Fibroblast of the aortic adventitia (primary cell): ENCODE data around the gene LAMA1. TPM values are rescaled to one million over a fixed set of nuclear protein-coding genes. Genes with fewer than 3 reads are reported as not detected.

Experiments
- DNase-seq: peaks from one replicate; pipeline ENCODE4 v3.0.0-alpha.2; 2010; ENCODE audit warnings: low read depth
- H3K4me3 ChIP-seq: 2 replicates; pipeline ENCODE4 v1.5.1; 2011; ENCODE audit warnings: low read depth, mild to moderate bottlenecking, control low read depth, low read length, moderate library complexity
- CTCF ChIP-seq: IDR thresholded peaks from 2 replicates; pipeline ENCODE4 v1.5.1; 2011; ENCODE audit warnings: mild to moderate bottlenecking, low read length, control low read depth, inconsistent platforms; ENCODE audit not compliant: insufficient read depth
- total RNA-seq: library from RNA; depleted of rRNA; stranded (reverse); fragments of >200 nt; gene quantifications from 2 replicates; pipeline ENCODE4 v1.2.3, GENCODE V29; 2012; ENCODE audit warnings: low replicate concordance

LAMA1 gene
- total RNA-seq, 1 donor = 3.5 TPM

GRCh38 chr18:7133181-7133580, 15.6 kb upstream of the LAMA1 start:
- no peak for TF ChIP-seq CTCF
- no peak overlapping the region for H3K4me3 ChIP-seq
- DNase-seq = peak; percentile 9

- H3K4me3 ChIP-seq = no peak overlapping the region
- DNase-seq = no peak
- TF ChIP-seq CTCF = no peak
Measured at GRCh38 chr18:7132356-7133150, 15.0 kb upstream of the LAMA1 start.

GRCh38 chr18:7122376-7122775, 4.8 kb upstream of the LAMA1 start:
- no peak for TF ChIP-seq CTCF
- DNase-seq = no peak
- H3K4me3 ChIP-seq = no peak overlapping the region

GRCh38 chr18:7116792-7117389, 706 bp downstream of the LAMA1 start:
- peak overlapping the region; percentile 44 for H3K4me3 ChIP-seq
- DNase-seq = no peak

GRCh38 chr18:7116001-7116730, 1.4 kb downstream of the LAMA1 start:
- peak; percentile 3 for DNase-seq
- TF ChIP-seq CTCF = no peak
- peak overlapping the region; percentile 44 for H3K4me3 ChIP-seq

More at GRCh38 chr18:7116792-7117389, 706 bp downstream of the LAMA1 start:
- TF ChIP-seq CTCF = no peak

GRCh38 chr18:7112936-7113335, 4.7 kb downstream of the LAMA1 start:
- no peak overlapping the region for H3K4me3 ChIP-seq
- no peak for TF ChIP-seq CTCF
- no peak for DNase-seq
